H1 (cell line): ENCODE results near the gene TBC1D22A. TPM values are rescaled to one million over a fixed set of nuclear protein-coding genes. Genes with fewer than 3 reads are reported as not detected.

ENCODE experiments used
- BCL11A ChIP-seq, 2 experiments: IDR thresholded peaks; one replicate each; pipeline ENCODE4 v1.6.1; 2011; ENCODE audit warnings: low read depth in 2 of 2, low read length in 2 of 2, mild to moderate bottlenecking in 2 of 2
- CBX5 ChIP-seq: fragments of 300-800, 300-1000 bp; sonication (generic); IDR thresholded peaks from 2 replicates; pipeline ENCODE4 v1.7.1; 2016; ENCODE audit warnings: antibody characterized with exemption, low read length, low read depth
- CREB1 ChIP-seq: IDR thresholded peaks from 2 replicates; pipeline ENCODE4 v1.6.1; 2012; ENCODE audit warnings: inconsistent platforms
- KDM5A ChIP-seq: fragments of 200-600 bp; IDR thresholded peaks from 2 replicates; pipeline ENCODE4 v1.7.1; 2012; ENCODE audit warnings: mild to moderate bottlenecking, low read length, inconsistent platforms, mixed read lengths
- NANOG ChIP-seq: IDR thresholded peaks from 2 replicates; pipeline ENCODE4 v1.6.1; 2011; ENCODE audit warnings: low read length, low read depth, mild to moderate bottlenecking, inconsistent platforms; ENCODE audit not compliant: insufficient read depth, poor library complexity, severe bottlenecking
- SP1 ChIP-seq: IDR thresholded peaks from 2 replicates; pipeline ENCODE4 v1.6.1; 2011; ENCODE audit warnings: low read depth, low read length
- polyA plus RNA-seq, 7 experiments: library from polyadenylated mRNA; depleted of rRNA in 3 of 7; stranded (reverse) in 5 of 7; unstranded in 2 of 7; fragments of >200 nt in 5 of 7; fragments of 200-250 nt in 2 of 7; gene quantifications; 1 replicate in 5 of 7; 2 replicates in 1 of 7; 4 replicates in 1 of 7; pipeline versions ENCODE4 v1.2.1 to v1.2.3, GENCODE V29; 2011 to 2013; ENCODE audit warnings: missing spikeins in 2 of 7, mixed read lengths in 2 of 7
- total RNA-seq: library from RNA; stranded (reverse); fragmentation: NEBNext Ultra II Directional; extraction: Animal tissue kit (Norgen Biotek cat#: 25700); gene quantifications from 2 replicates; pipeline ENCODE4 v1.2.1, GENCODE V29; 2021
- TF ChIP-seq, protein P1 (sequence below): IDR thresholded peaks from 2 replicates; pipeline ENCODE4 v1.6.1; 2012; ENCODE audit warnings: inconsistent platforms

The TBC1D22A gene
- total and polyA plus RNA-seq, 2 of the 8 experiments (the other 6 are each of a cell fraction or from before 2014, with no cell fraction given): 11.9 to 18.4 TPM

DNA sequence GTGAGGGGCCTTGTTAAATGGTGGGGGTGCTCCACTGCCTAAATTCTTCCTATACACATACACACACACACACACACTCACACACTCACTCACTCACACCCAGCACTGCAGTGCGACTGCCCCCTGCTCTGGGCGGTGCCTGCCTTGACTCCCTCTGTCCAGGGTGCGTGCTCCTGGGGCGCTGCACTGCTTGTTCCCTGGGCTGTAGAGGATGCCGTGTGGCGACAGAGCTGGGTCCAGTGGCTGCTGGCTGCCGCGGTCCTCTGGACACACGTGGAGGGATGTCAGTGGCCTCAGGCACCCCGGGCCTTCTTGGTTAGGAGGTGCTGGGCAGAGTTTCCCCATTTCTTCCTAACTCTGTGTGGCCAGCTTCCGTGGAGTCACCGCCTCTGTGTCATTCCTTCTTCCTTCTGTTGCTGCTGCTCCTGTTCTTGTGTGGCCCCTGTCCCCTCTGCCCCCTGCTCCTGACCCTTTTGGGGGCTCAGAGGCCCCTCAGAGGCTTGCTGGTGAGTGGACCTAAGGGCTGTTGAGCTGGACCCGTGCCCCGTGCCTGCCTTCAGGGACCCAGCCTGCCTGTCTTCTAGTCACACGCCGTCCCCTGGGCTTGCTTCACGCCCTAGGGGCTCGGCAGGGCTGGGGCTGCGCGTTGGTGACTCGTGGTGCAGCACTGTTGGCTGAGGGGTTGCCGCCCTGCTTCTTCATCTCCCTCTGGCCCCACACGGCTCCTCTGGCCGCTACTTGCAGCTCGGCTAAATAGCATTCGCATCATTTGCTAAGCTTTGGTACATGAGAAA lies 147.0 kb downstream of the TBC1D22A start (continued):
- TF ChIP-seq BCL11A (IDR thresholded peaks at IDR 0.05; ENCODE audit: low read depth in 2 of 2, low read length in 2 of 2) (no peak), NANOG (no peak), SP1 (no peak), CBX5 (no peak), KDM5A (no peak), CREB1 (no peak)
- TF ChIP-seq, protein P1, sequence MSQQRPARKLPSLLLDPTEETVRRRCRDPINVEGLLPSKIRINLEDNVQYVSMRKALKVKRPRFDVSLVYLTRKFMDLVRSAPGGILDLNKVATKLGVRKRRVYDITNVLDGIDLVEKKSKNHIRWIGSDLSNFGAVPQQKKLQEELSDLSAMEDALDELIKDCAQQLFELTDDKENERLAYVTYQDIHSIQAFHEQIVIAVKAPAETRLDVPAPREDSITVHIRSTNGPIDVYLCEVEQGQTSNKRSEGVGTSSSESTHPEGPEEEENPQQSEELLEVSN: no peak
